HG03439 (cell line): ENCODE data around the gene OR9Q1.

ENCODE experiments used
- ATAC-seq: cut with Tn5 transposase; IDR thresholded peaks from one replicate; pipeline ENCODE4 v1.9.1; 2021; ENCODE audit warnings: mild to moderate bottlenecking, moderate library complexity; ENCODE audit not compliant: unreplicated experiment

The OR9Q1 gene

GRCh38 chr11:58028687-58029411 lies 5.2 kb downstream of the OR9Q1 start:
- ATAC-seq = no peak

GRCh38 chr11:58030653-58031052 lies 7.0 kb downstream of the OR9Q1 start, which contains the start of gene OR6Q1:
Gene OR6Q1 (plus strand): TSS chr11:58030953. CDS start chr11:58030953, 0 bp downstream.
- ATAC-seq = no peak

- no peak for ATAC-seq
Measured at GRCh38 chr11:58034471-58034870, 10.8 kb downstream of the OR9Q1 start.

GRCh38 chr11:58039589-58039988 lies 15.9 kb downstream of the OR9Q1 start:
- ATAC-seq = no peak

GRCh38 chr11:58043379-58043778 lies 19.7 kb downstream of the OR9Q1 start:
- no peak for ATAC-seq

GRCh38 chr11:58046231-58046630 lies 22.6 kb downstream of the OR9Q1 start:
- ATAC-seq = no peak

GRCh38 chr11:58047818-58048217 lies 24.1 kb downstream of the OR9Q1 start:
- ATAC-seq = no peak

- no peak for ATAC-seq
Measured at GRCh38 chr11:58055806-58056401, 32.2 kb downstream of the OR9Q1 start.

- no peak for ATAC-seq
Measured at GRCh38 chr11:58057481-58057880, 33.8 kb downstream of the OR9Q1 start.

GRCh38 chr11:58058276-58059006 lies 34.8 kb downstream of the OR9Q1 start:
- no peak for ATAC-seq

- ATAC-seq = no peak
Measured at GRCh38 chr11:58059007-58059350, 35.3 kb downstream of the OR9Q1 start.

GRCh38 chr11:58060535-58060934 lies 36.9 kb downstream of the OR9Q1 start:
- no peak for ATAC-seq

GRCh38 chr11:58060939-58061672 lies 37.4 kb downstream of the OR9Q1 start:
- no peak for ATAC-seq

- no peak for ATAC-seq
Measured at GRCh38 chr11:58061813-58062212, 38.1 kb downstream of the OR9Q1 start.

GRCh38 chr11:58067685-58068084 lies 44.0 kb downstream of the OR9Q1 start:
- no peak for ATAC-seq

- ATAC-seq = no peak
Measured at GRCh38 chr11:58068655-58069054, 45.0 kb downstream of the OR9Q1 start.

- ATAC-seq = no peak
Measured at GRCh38 chr11:58070585-58070984, 46.9 kb downstream of the OR9Q1 start.

- ATAC-seq = no peak
Measured at GRCh38 chr11:58075781-58076180, 52.1 kb downstream of the OR9Q1 start.

GRCh38 chr11:58086528-58086927 lies 62.8 kb downstream of the OR9Q1 start:
- no peak for ATAC-seq

GRCh38 chr11:58097437-58097836 lies 73.8 kb downstream of the OR9Q1 start:
- no peak for ATAC-seq

- ATAC-seq = no peak
Measured at GRCh38 chr11:58121096-58121495, 97.4 kb downstream of the OR9Q1 start.
